ENCODE data around the gene CDK3.

GRCh38 chr17:75985986-75986385, 14.7 kb upstream of the CDK3 start:
- TF ChIP-seq CTCF (IDR thresholded peaks at IDR 0.05) = no peak
- no peak for TF ChIP-seq POLR2AphosphoS5 (IDR thresholded peaks at IDR 0.05)
- TF ChIP-seq POLR2A (IDR thresholded peaks at IDR 0.05) = no peak
